IMR-90 (cell line): ENCODE data around the gene RCE1. TPM values are rescaled to one million over a fixed set of nuclear protein-coding genes. Genes with fewer than 3 reads are reported as not detected.

Experiments
- ATAC-seq: fragments of 200-7000 bp; cut with Tn5 transposase; 2 replicates; pipeline ENCODE4 v1.9.1; 2020; ENCODE audit warnings: low read depth, mild to moderate bottlenecking, moderate library complexity
- BruUV-seq: library from RNA; stranded (reverse); fragments of 400-500 nt; replicated peaks from 2 replicates; lab custom pipeline; 2021; lab: Mats Ljungman, UMichigan
- CTCF ChIA-PET: fragments of 300-600 bp; formaldehyde crosslinking; extraction: SDS; loops from one replicate; lab custom pipeline; 2021; ENCODE audit warnings: antibody characterized with exemption; lab: Yijun Ruan, JAX
- POLR2A ChIA-PET: fragments of 300-600 bp; sonication (Branson Sonifier 250); formaldehyde crosslinking; loops from one replicate; lab custom pipeline; 2022; ENCODE audit warnings: antibody characterized with exemption; ENCODE audit not compliant: unreplicated experiment; lab: Charles Lee
- DNase-seq: peaks from one replicate; pipeline ENCODE4 v3.0.0; 2013
- H2AFZ ChIP-seq: replicated peaks from 2 replicates; pipeline ENCODE3; 2013; ENCODE audit warnings: low read length, mild to moderate bottlenecking; ENCODE audit not compliant: poor library complexity
- H2AK5ac ChIP-seq: 2 replicates; pipeline ENCODE4 v1.6.1; 2013; ENCODE audit warnings: low read depth, low read length, inconsistent platforms
- H2AK9ac ChIP-seq: replicated peaks from 2 replicates; pipeline ENCODE3; 2013; ENCODE audit warnings: mild to moderate bottlenecking, low read depth, low read length, moderate library complexity; ENCODE audit not compliant: poor library complexity
- H2BK120ac ChIP-seq: 2 replicates; pipeline ENCODE4 v1.6.1; 2013; ENCODE audit warnings: low read depth, low read length, inconsistent platforms
- H2BK15ac ChIP-seq: 3 replicates; pipeline ENCODE4 v1.6.1; 2013; ENCODE audit warnings: low read depth, low read length, inconsistent platforms
- H2BK20ac ChIP-seq: 2 replicates; pipeline ENCODE4 v1.6.1; 2013; ENCODE audit warnings: low read depth, mild to moderate bottlenecking, inconsistent platforms, low read length, moderate library complexity
- H2BK5ac ChIP-seq: 2 replicates; pipeline ENCODE4 v1.6.1; 2013; ENCODE audit warnings: mild to moderate bottlenecking, low read depth, low read length, inconsistent platforms; ENCODE audit not compliant: poor library complexity, severe bottlenecking
- H3K14ac ChIP-seq: replicated peaks from 2 replicates; pipeline ENCODE4 v1.6.1; 2013; ENCODE audit warnings: low read depth, low read length, inconsistent platforms
- H3K18ac ChIP-seq: 2 replicates; pipeline ENCODE4 v1.6.1; 2013; ENCODE audit warnings: low read depth, low read length, control low read depth
- H3K23ac ChIP-seq: 2 replicates; pipeline ENCODE4 v1.6.1; 2013; ENCODE audit warnings: low read depth, low read length, inconsistent platforms
- H3K27ac ChIP-seq: 2 replicates; pipeline ENCODE4 v1.5.1; 2013; ENCODE audit warnings: mild to moderate bottlenecking, control low read depth, low read length; ENCODE audit not compliant: insufficient read depth
- H3K27me3 ChIP-seq: 2 replicates; pipeline ENCODE4 v1.6.1; 2013; ENCODE audit warnings: low read length; ENCODE audit not compliant: control insufficient read depth, insufficient read depth
- H3K36me3 ChIP-seq: 2 replicates; pipeline ENCODE4 v1.6.1; 2013; ENCODE audit warnings: low read length, mixed read lengths; ENCODE audit not compliant: control insufficient read depth, insufficient read depth
- H3K4ac ChIP-seq: 2 replicates; pipeline ENCODE4 v1.6.1; 2013; ENCODE audit warnings: low read depth, low read length, inconsistent platforms
- H3K4me1 ChIP-seq: 2 replicates; pipeline ENCODE4 v1.6.1; 2013; ENCODE audit warnings: low read length, mixed read lengths; ENCODE audit not compliant: control insufficient read depth, insufficient read depth
- H3K4me2 ChIP-seq: 2 replicates; pipeline ENCODE4 v1.6.1; 2013; ENCODE audit warnings: low read depth, mild to moderate bottlenecking, control low read depth, low read length, moderate library complexity
- H3K4me3 ChIP-seq: 2 replicates; pipeline ENCODE4 v1.5.1; 2013; ENCODE audit warnings: low read depth, mild to moderate bottlenecking, control low read depth, low read length, moderate library complexity; ENCODE audit not compliant: insufficient read depth
- H3K56ac ChIP-seq: 2 replicates; pipeline ENCODE4 v1.6.1; 2013; ENCODE audit warnings: low read length, inconsistent platforms; ENCODE audit not compliant: insufficient read depth; ENCODE audit errors: extremely low read depth
- H3K79me1 ChIP-seq, 2 experiments: 2 replicates each; pipeline ENCODE4 v1.6.1; 2013; ENCODE audit warnings: low read length in 2 of 2, inconsistent platforms in 1 of 2, low read depth in 1 of 2
- H3K9ac ChIP-seq: 2 replicates; pipeline ENCODE4 v1.6.1; 2013; ENCODE audit warnings: low read depth, low read length, control low read depth
- H3K9me1 ChIP-seq: 2 replicates; pipeline ENCODE4 v1.6.1; 2013; ENCODE audit warnings: low read length, inconsistent platforms; ENCODE audit not compliant: insufficient read depth
- H3K9me3 ChIP-seq: 2 replicates; pipeline ENCODE4 v1.6.1; 2013; ENCODE audit warnings: low read length; ENCODE audit not compliant: control insufficient read depth, insufficient read depth
- H4K20me1 ChIP-seq: 2 replicates; pipeline ENCODE4 v1.6.1; 2013; ENCODE audit warnings: low read length, inconsistent platforms; ENCODE audit not compliant: insufficient read depth
- H4K5ac ChIP-seq: 2 replicates; pipeline ENCODE4 v1.6.1; 2013; ENCODE audit warnings: mild to moderate bottlenecking, low read depth, low read length, control low read depth
- H4K8ac ChIP-seq, 2 experiments: 2 replicates each; pipeline ENCODE4 v1.6.1; 2013; ENCODE audit warnings: low read depth in 2 of 2, low read length in 2 of 2, control low read depth in 1 of 2, inconsistent platforms in 1 of 2
- H4K91ac ChIP-seq: 2 replicates; pipeline ENCODE4 v1.6.1; 2013; ENCODE audit warnings: low read depth, low read length, inconsistent platforms; ENCODE audit not compliant: insufficient read depth
- BHLHE40 ChIP-seq: fragments of 150-350 bp; IDR thresholded peaks from 2 replicates; pipeline ENCODE4 v1.6.1; 2016; ENCODE audit warnings: mild to moderate bottlenecking, low read depth, low read length
- CEBPB ChIP-seq: IDR thresholded peaks from 2 replicates; pipeline ENCODE4 v1.6.1; 2012; ENCODE audit warnings: low read depth, low read length, improper control_type of control experiment
- CHD1 ChIP-seq: IDR thresholded peaks from 2 replicates; pipeline ENCODE4 v1.6.1; 2012; ENCODE audit warnings: low read depth, low read length, improper control_type of control experiment
- CTCF ChIP-seq: conservative IDR thresholded peaks from 2 replicates; pipeline ENCODE4 v1.5.1; 2012; ENCODE audit warnings: mild to moderate bottlenecking, low read depth, low read length, improper control_type of control experiment
- ELK1 ChIP-seq: fragments of 150-350 bp; IDR thresholded peaks from 2 replicates; pipeline ENCODE4 v1.6.1; 2016; ENCODE audit warnings: low read depth, mild to moderate bottlenecking, low read length, moderate library complexity, borderline replicate concordance
- FOS ChIP-seq: fragments of 150-350 bp; IDR thresholded peaks from 2 replicates; pipeline ENCODE4 v1.6.1; 2016; ENCODE audit warnings: low read depth, low read length
- MAFK ChIP-seq: IDR thresholded peaks from 2 replicates; pipeline ENCODE4 v1.6.1; 2012; ENCODE audit warnings: low read depth, low read length, improper control_type of control experiment
- MAZ ChIP-seq: IDR thresholded peaks from 2 replicates; pipeline ENCODE4 v1.6.1; 2012; ENCODE audit warnings: low read depth, mild to moderate bottlenecking, low read length, improper control_type of control experiment, moderate library complexity, borderline replicate concordance
- NFE2L2 ChIP-seq: fragments of 150-350 bp; IDR thresholded peaks from 2 replicates; pipeline ENCODE4 v1.6.1; 2016; ENCODE audit warnings: low read depth, mild to moderate bottlenecking, low read length
- POLR2A ChIP-seq: IDR thresholded peaks from 2 replicates; pipeline ENCODE4 v1.6.1; 2012; ENCODE audit warnings: mild to moderate bottlenecking, low read depth, low read length
- RCOR1 ChIP-seq: IDR thresholded peaks from 2 replicates; pipeline ENCODE4 v1.6.1; 2012; ENCODE audit warnings: mild to moderate bottlenecking, low read length, improper control_type of control experiment; ENCODE audit not compliant: insufficient replicate concordance
- RFX5 ChIP-seq: IDR thresholded peaks from 2 replicates; pipeline ENCODE4 v1.8.0; 2012; ENCODE audit warnings: low read depth, mild to moderate bottlenecking, low read length, moderate library complexity
- SMC3 ChIP-seq: fragments of 150-350 bp; IDR thresholded peaks from 2 replicates; pipeline ENCODE4 v1.6.1; 2016; ENCODE audit warnings: low read depth, mild to moderate bottlenecking, antibody characterized with exemption, low read length, moderate library complexity
- USF2 ChIP-seq: fragments of 150-350 bp; IDR thresholded peaks from 2 replicates; pipeline ENCODE4 v1.6.1; 2017; ENCODE audit warnings: mild to moderate bottlenecking, antibody characterized with exemption, low read length, low read depth
- whole genome bisulfite sequencing, 2 experiments: methylation state at CpG; one replicate each; pipeline versions ENCODE4 v1.1.5 to v1.1.7; 2013; ENCODE audit warnings: missing lambda C conversion rate in 2 of 2; ENCODE audit not compliant: insufficient read length in 1 of 2; ENCODE audit errors: extremely low coverage in 2 of 2; 5-methylcytosine and 5-hydroxymethylcytosine counted together
- dilution Hi-C: fragments of 300-500 bp; cut with HindIII; formaldehyde crosslinking; loops from one replicate; pipeline ENCODE4 v1.14.3; 2018; ENCODE audit warnings: low sequenced_read_pairs; ENCODE audit not compliant: unreplicated experiment
- in situ Hi-C: fragments of 300-500 bp; cut with MboI; formaldehyde crosslinking; loops from 3 replicates; pipeline ENCODE4 v1.14.3; 2019; ENCODE audit warnings: low sequenced_read_pairs, inconsistent platforms, mixed read lengths
- intact Hi-C: fragments of 100-400 bp; cut with micrococcal nuclease; formaldehyde crosslinking; loops from 2 replicates; pipeline ENCODE4 v1.10.0; 2022
- polyA plus RNA-seq, 3 experiments: library from polyadenylated mRNA; depleted of rRNA; stranded (reverse); fragments of >200 nt; gene quantifications; 2 replicates each; pipeline ENCODE4 v1.2.3, GENCODE V29; 2012; ENCODE audit warnings: low replicate concordance in 1 of 3
- total RNA-seq: library from RNA; depleted of rRNA; stranded (reverse); fragments of >200 nt; gene quantifications from 2 replicates; pipeline ENCODE4 v1.2.3, GENCODE V29; 2012

RCE1 gene
- total and polyA plus RNA-seq, 2 of the 4 experiments (the other 2 are of a cell fraction), result 6.6 to 19.4 TPM

GRCh38 chr11:66843776-66844495 lies 695 bp downstream of the RCE1 start:
- Histone ChIP-seq H3K4ac (peak overlapping the region; percentile 85), H2AK9ac (peak overlapping the region; percentile 84), H3K9me3 (no peaks in the 10 kb centered on the region), H3K36me3 (peaks cover 39% of the 10 kb centered on the region), H3K18ac (0 out of 2 replicates have a peak overlapping the region, but pooled peaks have one; percentile 11), H2AK5ac (peak overlapping the region; percentile 89), H3K56ac (peak overlapping the region; percentile 58), H4K20me1 (peaks cover 17% of the 10 kb centered on the region; the same call in 1 of the 2 replicates), H2BK120ac (peak overlapping the region; percentile 32; the same call in 1 of the 2 replicates), H3K9ac (peak overlapping the region; percentile 91), H3K4me2 (peak overlapping the region; percentile 88), H3K4me3 (peak overlapping the region; percentile 81), H4K8ac (peak overlapping the region; percentile 82 to 92; a peak in 3 of 4 replicates), H2BK15ac (no peak overlapping the region), H4K5ac (peak overlapping the region; percentile 74), H3K79me1 (peaks cover 35 to 67% of the 10 kb centered on the region in 2 experiments), H3K9me1 (no peaks in the 10 kb centered on the region; the same call in 1 of the 2 replicates), H3K27ac (peak overlapping the region; percentile 83), H4K91ac (peak overlapping the region; percentile 79), H3K4me1 (peaks cover 6% of the 10 kb centered on the region), H2AFZ (peak overlapping the region; percentile 92), H3K14ac (peak overlapping the region; percentile 88), H2BK5ac (peak overlapping the region; percentile 79), H3K27me3 (no peaks in the 10 kb centered on the region), H3K23ac (peak overlapping the region; percentile 60), H2BK20ac (no peak overlapping the region)
- dilution Hi-C loops, result no loop called here
- BruUV-seq, result no TSS peak
- WGBS, 2 experiments, result 41% methylated on average over 6 of the region's 16 CpGs; no CpG with 5 or more reads in 1 of the 2 experiments
- in situ Hi-C loops, result no loop called here
- intact Hi-C loops, result loop anchor here (5.0 kb wide), 2 partner anchors 128 to 188 kb away; no protein-coding TSS in a partner anchor
- ChIA-PET POLR2A (no interaction called here), CTCF (interaction anchor here (0.7 kb wide), 1 partner anchor 132 kb away, joined by 3 read pairs; no protein-coding TSS in a partner anchor)
- ATAC-seq (peak; percentile 2; the same call in 1 of the 2 replicates), DNase-seq (no peak)
- no peak for TF ChIP-seq CEBPB
- no peak for TF ChIP-seq RFX5
- TF ChIP-seq POLR2A, result no peak
- TF ChIP-seq MAFK, result no peak
- TF ChIP-seq FOS, result no peak
- TF ChIP-seq SMC3, result no peak; the same call in 1 of the 2 replicates
- no peak for TF ChIP-seq NFE2L2
- no peak for TF ChIP-seq BHLHE40
- no peak for TF ChIP-seq USF2
- no peak for TF ChIP-seq CTCF
- TF ChIP-seq ELK1, result no peak
- TF ChIP-seq MAZ, result no peak
- no peak for TF ChIP-seq RCOR1
- no peak; the same call in 1 of the 2 replicates for TF ChIP-seq CHD1
